ENCODE data around the gene KRT84.

KRT84 gene

DNA sequence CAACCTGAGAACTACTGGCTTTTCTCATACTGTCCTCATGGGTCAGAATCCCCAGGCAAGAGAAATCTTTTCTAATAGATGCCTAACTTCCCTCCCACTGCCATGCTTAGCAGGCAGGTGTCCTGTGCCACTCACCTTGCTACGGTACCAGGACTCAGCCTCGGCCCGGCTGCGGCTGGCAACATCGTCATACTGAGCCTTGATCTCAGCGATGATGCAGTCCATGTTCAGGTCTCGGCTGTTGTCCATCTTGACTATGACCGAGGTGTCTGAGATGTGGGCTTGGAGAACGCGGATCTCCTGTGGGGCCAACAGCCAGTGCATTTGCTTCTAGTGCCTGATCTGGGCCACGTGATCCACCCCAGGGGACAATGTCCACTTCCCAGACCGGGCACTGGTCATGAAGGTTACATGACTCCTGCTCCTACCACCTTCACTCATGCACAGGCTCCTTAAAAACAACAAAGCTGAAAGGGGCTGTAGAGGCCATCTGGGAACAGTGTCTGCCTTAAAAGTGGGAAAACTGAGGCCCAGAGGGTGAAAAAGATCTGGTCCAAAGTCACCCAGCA lies 22.3 kb downstream of the KRT84 start:
- DNase-seq (ENCODE audit: low read depth) = no peak
- H3K4me3 ChIP-seq (ENCODE audit: low read depth, low read length) = no peak overlapping the region
- TF ChIP-seq, protein P1, sequence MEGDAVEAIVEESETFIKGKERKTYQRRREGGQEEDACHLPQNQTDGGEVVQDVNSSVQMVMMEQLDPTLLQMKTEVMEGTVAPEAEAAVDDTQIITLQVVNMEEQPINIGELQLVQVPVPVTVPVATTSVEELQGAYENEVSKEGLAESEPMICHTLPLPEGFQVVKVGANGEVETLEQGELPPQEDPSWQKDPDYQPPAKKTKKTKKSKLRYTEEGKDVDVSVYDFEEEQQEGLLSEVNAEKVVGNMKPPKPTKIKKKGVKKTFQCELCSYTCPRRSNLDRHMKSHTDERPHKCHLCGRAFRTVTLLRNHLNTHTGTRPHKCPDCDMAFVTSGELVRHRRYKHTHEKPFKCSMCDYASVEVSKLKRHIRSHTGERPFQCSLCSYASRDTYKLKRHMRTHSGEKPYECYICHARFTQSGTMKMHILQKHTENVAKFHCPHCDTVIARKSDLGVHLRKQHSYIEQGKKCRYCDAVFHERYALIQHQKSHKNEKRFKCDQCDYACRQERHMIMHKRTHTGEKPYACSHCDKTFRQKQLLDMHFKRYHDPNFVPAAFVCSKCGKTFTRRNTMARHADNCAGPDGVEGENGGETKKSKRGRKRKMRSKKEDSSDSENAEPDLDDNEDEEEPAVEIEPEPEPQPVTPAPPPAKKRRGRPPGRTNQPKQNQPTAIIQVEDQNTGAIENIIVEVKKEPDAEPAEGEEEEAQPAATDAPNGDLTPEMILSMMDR (IDR thresholded peaks at IDR 0.05; ENCODE audit: low read depth, low read length, missing control alignments) = no peak

DNA sequence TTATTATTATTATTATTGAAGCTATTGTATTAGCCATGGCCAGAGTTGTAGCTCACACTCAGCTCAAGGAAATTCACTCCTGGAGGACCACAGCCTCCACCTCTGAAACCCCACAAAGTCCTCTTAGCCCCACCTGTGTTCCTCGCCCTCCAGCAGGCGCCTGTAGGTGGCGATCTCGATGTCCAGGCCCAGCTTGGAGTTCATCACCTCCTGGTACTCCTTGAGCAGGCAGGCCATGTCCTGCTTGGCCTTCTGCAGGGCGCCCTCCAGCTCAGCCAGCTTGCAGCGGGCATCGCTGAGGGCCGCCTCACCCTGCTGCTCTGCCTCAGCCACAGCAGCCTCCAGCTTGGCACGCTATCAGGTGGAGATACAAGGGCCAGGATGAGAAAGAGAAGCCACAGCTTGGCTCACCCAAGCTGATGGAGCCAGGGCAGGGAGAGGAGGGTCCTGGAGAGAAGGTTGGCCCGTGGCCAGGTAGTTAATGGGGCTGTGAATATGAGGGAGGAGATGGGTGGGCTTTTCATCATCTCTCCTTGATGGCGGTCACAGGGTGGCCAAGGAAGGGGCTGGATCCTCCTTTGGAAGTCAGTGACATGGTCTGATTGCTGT lies 23.2 kb downstream of the KRT84 start:
- no peak for DNase-seq (ENCODE audit: low read depth)
- TF ChIP-seq, protein P1 (IDR thresholded peaks at IDR 0.05; ENCODE audit: low read depth, low read length, missing control alignments) = peak; percentile 46
- no peak overlapping the region for H3K4me3 ChIP-seq (ENCODE audit: low read depth, low read length)

DNA sequence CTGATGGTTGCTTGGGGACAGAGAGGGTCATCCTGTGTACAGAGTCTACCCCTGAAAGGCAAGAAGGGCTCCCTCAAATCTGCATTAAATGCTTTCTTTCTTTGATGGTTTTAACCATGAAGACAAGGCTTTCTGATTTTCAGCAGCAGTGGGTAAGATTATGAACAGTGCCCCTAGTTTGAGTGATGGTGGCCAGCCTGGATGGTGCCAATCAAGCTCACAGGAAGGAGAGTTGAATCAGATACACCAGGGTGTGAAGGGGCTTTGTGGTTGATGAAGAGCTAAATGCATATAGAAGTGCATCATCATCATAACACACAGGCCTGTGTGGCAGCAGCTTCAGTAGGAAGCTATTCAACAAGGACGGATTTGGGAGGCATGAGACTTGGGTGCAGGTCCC lies 23.9 kb downstream of the KRT84 start:
- TF ChIP-seq, protein P1 (IDR thresholded peaks at IDR 0.05; ENCODE audit: low read depth, low read length, missing control alignments) = no peak
- no peak overlapping the region for H3K4me3 ChIP-seq (ENCODE audit: low read depth, low read length)
- DNase-seq (ENCODE audit: low read depth) = no peak

GRCh38 chr12:52360663-52361271 lies 24.7 kb downstream of the KRT84 start:
- TF ChIP-seq, protein P1 (IDR thresholded peaks at IDR 0.05; ENCODE audit: low read depth, low read length, missing control alignments) = no peak
- no peak overlapping the region for H3K4me3 ChIP-seq (ENCODE audit: low read depth, low read length)
- no peak for DNase-seq (ENCODE audit: low read depth)

DNA sequence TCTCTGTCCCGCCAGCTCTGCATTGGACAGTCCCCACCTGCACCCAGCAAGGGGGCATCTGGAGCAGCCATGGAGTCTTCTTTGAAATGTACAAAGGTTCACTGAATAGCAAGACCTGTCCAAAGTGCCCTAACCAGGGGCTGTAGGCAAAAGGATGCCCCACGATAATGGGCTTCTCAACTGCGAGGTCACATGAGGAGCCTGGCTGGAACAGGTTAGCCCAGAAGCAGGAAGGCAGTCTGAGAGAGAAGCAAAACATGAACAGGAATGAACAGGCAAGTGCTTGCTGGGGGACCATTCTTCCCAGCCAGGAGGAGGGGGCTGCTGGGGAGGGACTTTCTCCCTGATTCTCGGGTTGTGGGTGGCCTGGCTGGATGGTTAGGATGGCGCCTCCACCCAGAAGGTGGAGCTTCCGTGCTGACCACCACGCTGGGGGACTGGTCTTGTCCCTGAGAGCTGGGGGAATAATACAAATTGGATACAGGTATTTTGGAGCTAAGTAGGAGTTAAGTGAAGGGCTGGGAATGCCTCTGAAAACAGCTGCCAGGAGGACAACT lies 25.3 kb downstream of the KRT84 start:
- TF ChIP-seq, protein P1 (IDR thresholded peaks at IDR 0.05; ENCODE audit: low read depth, low read length, missing control alignments) = no peak
- no peak for DNase-seq (ENCODE audit: low read depth)
- H3K4me3 ChIP-seq (ENCODE audit: low read depth, low read length) = no peak overlapping the region

DNA sequence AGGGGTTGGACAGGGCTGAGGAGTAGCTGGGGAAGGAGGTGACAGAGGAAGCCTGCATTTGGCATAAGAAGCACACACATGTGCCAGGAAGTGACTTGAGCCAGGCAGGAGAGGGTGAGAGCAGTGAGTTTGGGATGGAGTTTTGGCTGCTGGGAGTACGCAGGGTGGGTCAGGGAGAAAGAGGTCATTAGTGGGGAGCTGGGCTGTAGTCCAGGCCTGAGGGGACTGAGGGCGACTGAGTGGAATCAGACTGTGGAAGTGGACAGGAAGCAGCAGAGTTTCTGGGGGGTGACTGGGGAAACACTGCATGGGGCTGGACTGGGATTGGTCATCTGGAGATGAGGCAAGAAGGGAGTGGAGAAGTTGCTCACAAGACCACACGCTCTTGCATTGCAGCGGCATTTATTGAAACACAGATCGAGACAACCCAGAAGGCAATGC lies 25.8 kb downstream of the KRT84 start:
- no peak overlapping the region for H3K4me3 ChIP-seq (ENCODE audit: low read depth, low read length)
- no peak for DNase-seq (ENCODE audit: low read depth)
- TF ChIP-seq, protein P1 (IDR thresholded peaks at IDR 0.05; ENCODE audit: low read depth, low read length, missing control alignments) = no peak

Measured in GM12864 (cell line).